Measurements from ENCODE around the gene MYRIP.

GRCh38 chr3:40200692-40201316, 391.4 kb downstream of the MYRIP start:
- TF ChIP-seq PATZ1 (CRISPR knock-in tag; IDR thresholded peaks at IDR 0.05; ENCODE audit: borderline replicate concordance) (no peak), ZFP30 (CRISPR knock-in tag; IDR thresholded peaks at IDR 0.05) (no peak), CREB5 (CRISPR knock-in tag; IDR thresholded peaks at IDR 0.05; ENCODE audit: low read depth) (no peak), TSHZ2 (CRISPR knock-in tag; IDR thresholded peaks at IDR 0.05) (no peak), SNAI2 (CRISPR knock-in tag; IDR thresholded peaks at IDR 0.05) (no peak), ARNTL (CRISPR knock-in tag; IDR thresholded peaks at IDR 0.05; ENCODE audit: borderline replicate concordance, low read depth) (no peak), TCF4 (CRISPR knock-in tag; IDR thresholded peaks at IDR 0.05; ENCODE audit: borderline replicate concordance) (no peak), POU6F1 (CRISPR knock-in tag; IDR thresholded peaks at IDR 0.05; ENCODE audit: borderline replicate concordance, low read depth) (no peak), TOX (CRISPR knock-in tag; IDR thresholded peaks at IDR 0.05; ENCODE audit: borderline replicate concordance) (no peak), ZFP3 (CRISPR knock-in tag; IDR thresholded peaks at IDR 0.05) (no peak), CSRNP3 (CRISPR knock-in tag; IDR thresholded peaks at IDR 0.05) (no peak)
